OCI-LY1 (cell line): ENCODE measurements around the gene PPFIA4.

ENCODE experiments used
- H2AFZ ChIP-seq: fragments of 200-600 bp; sonication (generic), shearing (Covaris generic); 2 replicates; pipeline ENCODE4 v1.6.0; 2014; ENCODE audit warnings: antibody characterized with exemption, mild to moderate bottlenecking, low read length
- H3F3A ChIP-seq: fragments of 200-600 bp; sonication (generic), shearing (Covaris generic); 2 replicates; pipeline ENCODE4 v1.6.0; 2014; ENCODE audit warnings: mild to moderate bottlenecking, antibody characterized with exemption, low read length, moderate library complexity; ENCODE audit not compliant: insufficient read depth
- H3K27ac ChIP-seq: fragments of 200-600 bp; sonication (generic); 2 replicates; pipeline ENCODE4 v1.5.1; 2014; ENCODE audit warnings: low read length, mixed run types, mild to moderate bottlenecking, low read depth; ENCODE audit not compliant: poor library complexity, severe bottlenecking
- H3K27me3 ChIP-seq: fragments of 200-600 bp; sonication (generic); 2 replicates; pipeline ENCODE4 v1.6.0; 2014; ENCODE audit warnings: antibody characterized with exemption, mild to moderate bottlenecking, low read length, moderate library complexity; ENCODE audit not compliant: insufficient read depth
- H3K36me3 ChIP-seq: fragments of 200-600 bp; sonication (generic); 2 replicates; pipeline ENCODE4 v1.6.1; 2014; ENCODE audit warnings: mild to moderate bottlenecking, antibody characterized with exemption, low read length, moderate library complexity, mixed read lengths; ENCODE audit not compliant: insufficient read depth
- H3K4me1 ChIP-seq: fragments of 200-600 bp; sonication (generic); 2 replicates; pipeline ENCODE4 v1.5.1; 2014; ENCODE audit warnings: mild to moderate bottlenecking, low read length, moderate library complexity; ENCODE audit not compliant: insufficient read depth, severe bottlenecking
- H3K4me2 ChIP-seq: fragments of 200-600 bp; sonication (generic), shearing (Covaris generic); 2 replicates; pipeline ENCODE4 v1.6.1; 2014; ENCODE audit warnings: low read length
- H3K4me3 ChIP-seq: fragments of 200-600 bp; sonication (generic); 2 replicates; pipeline ENCODE4 v1.5.1; 2014; ENCODE audit warnings: low read length, low read depth, mild to moderate bottlenecking, mixed read lengths; ENCODE audit not compliant: poor library complexity, severe bottlenecking
- H3K79me2 ChIP-seq: fragments of 200-600 bp; shearing (Covaris generic); 2 replicates; pipeline ENCODE4 v1.6.1; 2016; ENCODE audit warnings: mixed run types, low read length, mixed read lengths; ENCODE audit not compliant: insufficient read depth
- H3K9ac ChIP-seq: fragments of 200-600 bp; sonication (generic), shearing (Covaris generic); 2 replicates; pipeline ENCODE4 v1.6.1; 2014; ENCODE audit warnings: mild to moderate bottlenecking, low read length, mixed read lengths
- H3K9me2 ChIP-seq: fragments of 200-600 bp; sonication (generic), shearing (Covaris generic); 2 replicates; pipeline ENCODE4 v1.6.1; 2014; ENCODE audit warnings: low read depth, mild to moderate bottlenecking, low read length, mixed read lengths
- H3K9me3 ChIP-seq: fragments of 200-600 bp; shearing (Covaris generic); 2 replicates; pipeline ENCODE4 v1.6.1; 2014; ENCODE audit warnings: low read length, mixed read lengths
- H4K20me1 ChIP-seq: fragments of 200-600 bp; sonication (generic), shearing (Covaris generic); 2 replicates; pipeline ENCODE4 v1.6.0; 2016; ENCODE audit warnings: mild to moderate bottlenecking, low read length; ENCODE audit not compliant: insufficient read depth
- EZH2 ChIP-seq: fragments of 200-600 bp; sonication (generic), shearing (Covaris generic); IDR thresholded peaks from 2 replicates; pipeline ENCODE4 v1.8.0; 2017; ENCODE audit warnings: borderline replicate concordance, mixed run types, mild to moderate bottlenecking, antibody characterized with exemption, low read length, moderate library complexity, mixed read lengths
- TF ChIP-seq, protein P1 (sequence below): fragments of 200-600 bp; sonication (generic), shearing (Covaris generic); IDR thresholded peaks from 2 replicates; pipeline ENCODE4 v1.5.1; 2017; ENCODE audit warnings: mild to moderate bottlenecking, antibody characterized with exemption, low read length, moderate library complexity, mixed read lengths

The PPFIA4 gene

DNA sequence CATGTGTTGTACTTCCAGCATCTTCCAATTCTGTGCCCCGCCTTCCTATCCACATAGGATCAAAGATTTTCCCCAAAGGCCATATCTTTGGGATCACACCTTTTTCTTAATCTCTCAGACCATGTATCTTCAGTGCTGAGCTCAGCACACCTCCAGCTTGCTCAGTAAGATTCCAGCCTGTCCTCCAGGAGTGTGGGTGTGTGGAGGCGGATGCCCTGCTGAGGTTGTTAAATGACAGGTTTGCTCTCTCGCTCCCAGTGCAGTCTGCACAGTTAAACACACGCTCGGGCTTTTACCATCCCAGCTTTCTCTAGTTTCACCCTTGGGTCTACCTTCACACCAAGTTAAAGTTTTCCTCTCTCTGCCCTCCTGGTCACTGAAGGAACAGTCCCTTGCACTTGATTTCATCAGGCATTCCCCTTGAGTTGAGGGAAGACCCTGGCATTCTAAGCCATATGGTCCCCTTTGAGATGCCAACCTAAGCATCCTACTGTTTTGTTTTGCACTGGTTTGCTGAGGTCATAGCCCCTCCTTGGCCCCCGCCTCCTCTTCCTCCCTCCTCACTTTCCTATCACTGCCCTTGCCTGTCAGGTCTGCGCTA is 45.8 kb downstream of the PPFIA4 start:
- no peak for TF ChIP-seq EZH2
- TF ChIP-seq, protein P1, sequence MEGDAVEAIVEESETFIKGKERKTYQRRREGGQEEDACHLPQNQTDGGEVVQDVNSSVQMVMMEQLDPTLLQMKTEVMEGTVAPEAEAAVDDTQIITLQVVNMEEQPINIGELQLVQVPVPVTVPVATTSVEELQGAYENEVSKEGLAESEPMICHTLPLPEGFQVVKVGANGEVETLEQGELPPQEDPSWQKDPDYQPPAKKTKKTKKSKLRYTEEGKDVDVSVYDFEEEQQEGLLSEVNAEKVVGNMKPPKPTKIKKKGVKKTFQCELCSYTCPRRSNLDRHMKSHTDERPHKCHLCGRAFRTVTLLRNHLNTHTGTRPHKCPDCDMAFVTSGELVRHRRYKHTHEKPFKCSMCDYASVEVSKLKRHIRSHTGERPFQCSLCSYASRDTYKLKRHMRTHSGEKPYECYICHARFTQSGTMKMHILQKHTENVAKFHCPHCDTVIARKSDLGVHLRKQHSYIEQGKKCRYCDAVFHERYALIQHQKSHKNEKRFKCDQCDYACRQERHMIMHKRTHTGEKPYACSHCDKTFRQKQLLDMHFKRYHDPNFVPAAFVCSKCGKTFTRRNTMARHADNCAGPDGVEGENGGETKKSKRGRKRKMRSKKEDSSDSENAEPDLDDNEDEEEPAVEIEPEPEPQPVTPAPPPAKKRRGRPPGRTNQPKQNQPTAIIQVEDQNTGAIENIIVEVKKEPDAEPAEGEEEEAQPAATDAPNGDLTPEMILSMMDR: no peak
- no peaks in the 10 kb centered on the region for H3K9me3 ChIP-seq
- no peaks in the 10 kb centered on the region for H3K79me2 ChIP-seq
- H3K9me2 ChIP-seq: no peaks in the 10 kb centered on the region
- no peaks in the 10 kb centered on the region for H3K4me1 ChIP-seq
- H4K20me1 ChIP-seq: no peaks in the 10 kb centered on the region
- no peak overlapping the region for H3K4me2 ChIP-seq
- no peak overlapping the region for H3K27ac ChIP-seq
- no peaks in the 10 kb centered on the region for H3F3A ChIP-seq
- no peak overlapping the region for H3K4me3 ChIP-seq
- no peak overlapping the region for H2AFZ ChIP-seq
- H3K9ac ChIP-seq: no peak overlapping the region
- H3K36me3 ChIP-seq: no peaks in the 10 kb centered on the region
- H3K27me3 ChIP-seq: 0 out of 2 replicates have a peak, but pooled peaks cover 6% of the 10 kb centered on the region

GRCh38 chr1:203072911-203073310 is 46.6 kb downstream of the PPFIA4 start:
- H3K79me2 ChIP-seq: no peaks in the 10 kb centered on the region
- no peak overlapping the region for H3K4me2 ChIP-seq
- no peak overlapping the region for H3K9ac ChIP-seq
- no peak overlapping the region for H3K4me3 ChIP-seq
- H3K27ac ChIP-seq: no peak overlapping the region
- no peaks in the 10 kb centered on the region for H3K36me3 ChIP-seq
- no peak overlapping the region for H2AFZ ChIP-seq
- H3K4me1 ChIP-seq: no peaks in the 10 kb centered on the region
- H3K27me3 ChIP-seq: 0 out of 2 replicates have a peak, but pooled peaks cover under 1% of the 10 kb centered on the region
- no peaks in the 10 kb centered on the region for H3F3A ChIP-seq
- no peaks in the 10 kb centered on the region for H3K9me2 ChIP-seq
- H3K9me3 ChIP-seq: no peaks in the 10 kb centered on the region
- no peak for TF ChIP-seq EZH2
- TF ChIP-seq, protein P1: no peak
- H4K20me1 ChIP-seq: no peaks in the 10 kb centered on the region

DNA sequence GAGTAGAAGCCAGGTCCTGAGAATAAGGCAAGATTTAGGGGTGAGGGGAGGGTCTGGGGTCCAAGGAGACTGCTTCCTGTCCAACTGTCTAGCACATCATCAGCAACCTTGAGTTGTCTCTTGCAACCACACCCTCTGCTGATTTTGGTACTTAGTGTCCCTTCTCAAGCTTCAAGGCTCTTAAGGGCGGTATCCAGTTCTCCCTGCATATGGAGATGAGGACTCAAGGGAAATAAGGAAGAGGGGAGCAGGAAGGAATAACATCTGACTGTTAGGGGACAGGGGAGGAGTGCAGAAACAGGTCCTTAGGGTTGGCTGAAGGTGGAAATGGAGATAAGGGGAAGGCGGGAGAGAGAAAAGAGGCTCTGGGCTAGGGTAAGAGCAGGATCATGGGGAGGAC is 47.2 kb downstream of the PPFIA4 start:
- H3K79me2 ChIP-seq: no peaks in the 10 kb centered on the region
- H3K4me2 ChIP-seq: no peak overlapping the region
- no peaks in the 10 kb centered on the region for H3K27me3 ChIP-seq
- no peaks in the 10 kb centered on the region for H3K9me2 ChIP-seq
- no peaks in the 10 kb centered on the region for H3F3A ChIP-seq
- no peaks in the 10 kb centered on the region for H3K36me3 ChIP-seq
- no peak overlapping the region for H3K27ac ChIP-seq
- no peak overlapping the region for H3K9ac ChIP-seq
- H2AFZ ChIP-seq: no peak overlapping the region
- no peaks in the 10 kb centered on the region for H4K20me1 ChIP-seq
- H3K4me3 ChIP-seq: no peak overlapping the region
- H3K9me3 ChIP-seq: no peaks in the 10 kb centered on the region
- TF ChIP-seq, protein P1: no peak
- TF ChIP-seq EZH2: no peak
- H3K4me1 ChIP-seq: no peaks in the 10 kb centered on the region
